NCI-H748 (cell line): ENCODE results near the gene IL21R.
"Not testable (repeated sequence)": the region's sequence is repeated elsewhere in the genome, so short reads cannot be mapped to it uniquely, and the experiment has no call there.

Experiments
- DNase-seq: peaks from one replicate; lab custom pipeline; 2025; ENCODE audit not compliant: unreplicated experiment; lab: John Stamatoyannopoulos, UW

IL21R gene

GRCh38 chr16:27441998-27442397, 40.0 kb downstream of the IL21R start:
- no peak for DNase-seq

GRCh38 chr16:27444015-27444414, 42.0 kb downstream of the IL21R start:
- no peak for DNase-seq

GRCh38 chr16:27444470-27444869, 42.5 kb downstream of the IL21R start:
- no peak for DNase-seq

- no peak for DNase-seq
These were observed 43.7 kb downstream of the IL21R start for GRCh38 chr16:27445502-27446175.

GRCh38 chr16:27446721-27447120, 44.7 kb downstream of the IL21R start:
- DNase-seq, result no peak

- DNase-seq, result no peak
These were observed 45.3 kb downstream of the IL21R start for GRCh38 chr16:27447301-27447700.

- no peak for DNase-seq
These were observed 46.8 kb downstream of the IL21R start for GRCh38 chr16:27448532-27449433.

GRCh38 chr16:27449434-27450195, 47.6 kb downstream of the IL21R start:
- DNase-seq, result no peak

GRCh38 chr16:27450196-27450549, 48.2 kb downstream of the IL21R start:
- no peak for DNase-seq

GRCh38 chr16:27452569-27453493, 50.9 kb downstream of the IL21R start:
- DNase-seq, result no peak

GRCh38 chr16:27453494-27453825, 51.5 kb downstream of the IL21R start:
- DNase-seq, result no peak

- DNase-seq, result no peak
These were observed 53.7 kb downstream of the IL21R start for GRCh38 chr16:27455700-27456099.

- DNase-seq, result not testable (repeated sequence)
These were observed 55.6 kb downstream of the IL21R start for GRCh38 chr16:27457605-27457900.

GRCh38 chr16:27458258-27458657, 56.3 kb downstream of the IL21R start:
- no peak for DNase-seq

- DNase-seq, result no peak
These were observed 57.2 kb downstream of the IL21R start for GRCh38 chr16:27458987-27459688.

- no peak for DNase-seq
These were observed 58.2 kb downstream of the IL21R start for GRCh38 chr16:27460213-27460612.

GRCh38 chr16:27460663-27461482, 58.9 kb downstream of the IL21R start:
- DNase-seq, result no peak

- no peak for DNase-seq
These were observed 59.7 kb downstream of the IL21R start for GRCh38 chr16:27461483-27462171.
